MM.1S (cell line): ENCODE results near the gene CIAO2B.

Source experiments
- EZH2phosphoT487 ChIP-seq: fragments of 300-600 bp; sonication (generic); IDR thresholded peaks from 2 replicates; pipeline ENCODE4 v1.6.1; 2018; ENCODE audit warnings: antibody characterized with exemption, low read length
- TF ChIP-seq, protein P1 (sequence below): fragments of 300-600 bp; sonication (generic); IDR thresholded peaks from 2 replicates; pipeline ENCODE4 v1.5.1; 2016; ENCODE audit warnings: antibody characterized with exemption, low read length, mixed read lengths

- TF ChIP-seq, protein P1, sequence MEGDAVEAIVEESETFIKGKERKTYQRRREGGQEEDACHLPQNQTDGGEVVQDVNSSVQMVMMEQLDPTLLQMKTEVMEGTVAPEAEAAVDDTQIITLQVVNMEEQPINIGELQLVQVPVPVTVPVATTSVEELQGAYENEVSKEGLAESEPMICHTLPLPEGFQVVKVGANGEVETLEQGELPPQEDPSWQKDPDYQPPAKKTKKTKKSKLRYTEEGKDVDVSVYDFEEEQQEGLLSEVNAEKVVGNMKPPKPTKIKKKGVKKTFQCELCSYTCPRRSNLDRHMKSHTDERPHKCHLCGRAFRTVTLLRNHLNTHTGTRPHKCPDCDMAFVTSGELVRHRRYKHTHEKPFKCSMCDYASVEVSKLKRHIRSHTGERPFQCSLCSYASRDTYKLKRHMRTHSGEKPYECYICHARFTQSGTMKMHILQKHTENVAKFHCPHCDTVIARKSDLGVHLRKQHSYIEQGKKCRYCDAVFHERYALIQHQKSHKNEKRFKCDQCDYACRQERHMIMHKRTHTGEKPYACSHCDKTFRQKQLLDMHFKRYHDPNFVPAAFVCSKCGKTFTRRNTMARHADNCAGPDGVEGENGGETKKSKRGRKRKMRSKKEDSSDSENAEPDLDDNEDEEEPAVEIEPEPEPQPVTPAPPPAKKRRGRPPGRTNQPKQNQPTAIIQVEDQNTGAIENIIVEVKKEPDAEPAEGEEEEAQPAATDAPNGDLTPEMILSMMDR = no peak
- TF ChIP-seq EZH2phosphoT487 = no peak
Measured at GRCh38 chr16:66899310-66899944, 34.8 kb downstream of the CIAO2B start.
